Fibroblast of upper back skin (primary cell): ENCODE data around the gene PARVB.
"Not testable (repeated sequence)": the region's sequence is repeated elsewhere in the genome, so short reads cannot be mapped to it uniquely, and the experiment has no call there.

Source experiments
- DNase-seq: peaks from one replicate; pipeline ENCODE4 v3.0.0-alpha.2; 2013

PARVB gene

DNA sequence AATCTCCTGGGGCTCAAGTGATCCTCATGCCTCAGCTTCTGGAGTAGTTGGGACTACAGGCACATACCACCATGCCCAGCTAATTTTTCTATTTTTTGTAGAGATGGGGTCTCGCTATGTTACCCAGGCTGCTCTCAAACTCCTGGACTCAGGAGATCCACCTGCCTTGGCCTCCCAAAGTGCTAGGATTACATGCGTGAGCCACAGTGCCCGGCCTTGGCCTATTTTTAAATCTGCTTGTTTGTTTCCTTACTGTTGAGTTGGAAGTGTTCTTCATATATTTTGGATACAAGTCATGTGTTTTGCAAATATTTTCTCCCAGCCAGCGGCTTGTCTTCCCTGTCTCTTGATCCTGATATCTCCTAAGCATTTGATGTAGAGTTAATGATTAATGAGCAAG is 5.0 kb downstream of the PARVB start:
- DNase-seq: no peak

DNA sequence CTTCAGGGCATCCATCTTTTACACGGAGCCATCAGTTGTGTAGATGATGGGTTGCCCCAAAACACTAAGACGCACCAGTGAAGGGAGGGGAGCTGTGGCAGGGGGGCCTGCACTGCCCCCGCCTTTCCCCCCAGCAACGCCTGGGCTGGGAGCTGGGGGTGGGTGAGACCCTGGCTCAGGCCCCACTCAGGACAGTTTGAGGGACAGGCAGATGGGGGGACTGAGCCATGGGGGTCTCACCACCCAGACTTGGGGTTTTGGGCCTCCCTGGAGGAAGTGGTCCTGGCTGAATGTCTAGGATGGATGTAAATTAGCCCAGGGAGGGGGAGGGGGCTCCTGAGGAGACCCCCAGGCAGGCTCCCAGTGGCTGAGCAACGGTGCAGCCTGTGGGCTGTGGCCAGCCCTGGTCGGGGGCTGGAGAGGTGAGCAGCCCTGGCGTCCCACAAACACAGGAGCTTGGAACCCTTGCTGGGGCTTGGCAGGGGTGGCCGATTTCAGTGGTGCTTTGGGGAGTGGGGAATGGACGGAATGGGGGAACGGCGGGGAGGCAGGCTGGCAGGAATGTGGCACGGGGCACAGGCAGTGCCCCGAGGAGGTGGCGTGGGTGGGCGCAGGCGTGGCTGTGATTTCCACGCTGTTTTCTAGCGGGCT is 6.1 kb downstream of the PARVB start:
- no peak for DNase-seq

DNA sequence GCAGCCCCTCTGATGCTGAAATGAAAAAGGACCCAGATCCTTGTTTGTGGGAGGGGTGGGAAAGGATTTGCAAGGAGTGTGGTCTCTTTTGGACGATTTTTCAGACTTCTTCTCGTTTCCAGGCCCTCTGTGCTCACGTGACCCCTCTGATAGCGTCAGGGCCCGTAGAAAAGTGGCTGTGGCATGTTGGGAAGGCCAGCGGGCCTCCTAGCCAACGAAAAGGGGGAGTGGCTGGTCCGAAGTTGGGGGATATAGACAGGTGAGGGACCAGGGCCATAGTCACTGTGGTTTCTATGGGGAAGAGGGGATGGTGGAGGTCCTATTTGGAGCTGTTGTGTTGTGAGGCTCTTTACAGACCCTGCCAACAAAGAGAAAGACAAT is 6.6 kb downstream of the PARVB start:
- DNase-seq: no peak

DNA sequence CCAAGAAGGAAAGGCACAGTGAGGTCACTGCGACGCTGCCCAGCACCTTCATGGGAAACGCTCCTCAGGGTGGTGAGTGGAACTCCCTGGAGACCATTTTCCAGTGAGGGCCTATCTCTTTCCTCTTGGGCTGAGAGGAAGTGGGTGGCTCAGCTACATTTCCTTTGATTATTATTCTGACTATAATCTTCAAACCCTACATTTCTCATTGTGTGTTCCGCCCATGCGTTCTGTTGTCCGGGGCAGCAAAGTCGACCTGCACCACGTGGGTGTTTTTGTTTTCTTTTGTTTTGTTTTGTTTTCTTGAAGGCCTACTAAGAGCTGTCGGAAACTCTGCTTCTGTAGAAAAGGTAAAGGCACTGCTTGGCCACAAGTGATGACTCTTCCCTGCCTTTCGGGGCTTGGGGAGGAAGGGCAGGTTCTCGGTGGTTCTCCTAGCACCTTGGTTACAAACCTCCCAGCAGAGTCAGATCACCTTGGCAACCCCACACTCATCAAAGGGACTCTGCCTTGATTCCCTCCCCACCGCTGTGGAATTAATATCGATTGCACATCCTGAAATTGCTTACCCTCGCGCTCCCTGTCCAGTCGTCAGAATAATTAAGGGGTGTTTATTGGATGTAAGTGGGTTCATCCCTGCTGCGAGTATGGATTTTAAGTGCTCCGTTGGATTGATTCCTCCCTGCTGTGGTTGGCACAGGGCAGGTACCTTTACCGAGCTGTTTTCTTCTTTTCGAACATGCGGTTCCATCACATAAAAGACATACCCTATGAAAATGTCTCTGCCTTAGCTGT is 7.3 kb downstream of the PARVB start:
- no peak for DNase-seq

DNA sequence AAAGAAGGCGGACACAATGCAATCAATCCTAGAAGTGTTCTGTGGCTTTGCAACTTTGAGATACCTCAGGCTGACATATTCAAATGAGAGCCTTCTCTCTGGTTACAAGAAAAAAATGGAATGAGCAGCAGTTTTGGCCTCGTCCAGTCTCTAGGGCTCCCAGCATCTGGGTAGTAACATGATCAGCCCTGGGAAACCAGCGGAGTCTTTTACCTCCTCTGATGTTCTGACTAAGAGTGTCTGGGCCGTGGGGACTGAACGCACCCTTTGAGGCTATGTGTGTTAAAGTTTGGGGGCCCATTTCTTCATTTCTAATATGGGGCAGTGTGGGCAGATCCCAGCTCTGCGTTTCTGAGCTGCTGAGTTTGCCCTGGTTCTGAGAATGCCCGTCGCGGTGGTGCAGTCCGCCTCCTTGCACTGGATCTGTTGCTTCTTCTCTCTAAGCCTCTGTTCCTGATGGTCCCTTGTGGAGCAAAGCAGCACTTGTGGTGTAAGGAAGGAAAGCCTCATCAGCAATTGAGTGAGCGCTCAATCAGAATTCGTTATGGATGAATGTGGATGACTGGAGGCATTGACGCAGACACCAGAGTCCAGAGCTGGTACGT is 8.1 kb downstream of the PARVB start:
- DNase-seq: peak; percentile 46

DNA sequence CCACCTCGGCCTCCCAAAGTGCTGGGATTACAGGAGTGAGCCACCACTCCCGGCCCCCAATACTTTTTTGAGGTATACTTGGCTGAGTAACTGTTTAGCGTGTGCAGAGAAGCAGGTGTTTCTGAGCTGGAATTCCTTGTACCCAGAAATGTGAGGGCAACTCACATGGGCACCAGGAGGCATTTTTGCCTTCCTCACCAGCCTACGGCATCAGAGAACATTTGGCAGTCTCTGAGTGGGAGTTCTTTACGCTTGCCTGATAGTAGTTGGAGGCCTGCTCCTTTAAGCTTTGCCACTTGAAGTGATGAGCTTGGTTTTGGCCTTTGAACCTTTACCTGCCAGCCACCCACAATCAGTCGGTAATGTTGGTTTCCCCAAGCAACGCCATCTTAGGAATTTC is 9.2 kb downstream of the PARVB start:
- DNase-seq: no peak

DNA sequence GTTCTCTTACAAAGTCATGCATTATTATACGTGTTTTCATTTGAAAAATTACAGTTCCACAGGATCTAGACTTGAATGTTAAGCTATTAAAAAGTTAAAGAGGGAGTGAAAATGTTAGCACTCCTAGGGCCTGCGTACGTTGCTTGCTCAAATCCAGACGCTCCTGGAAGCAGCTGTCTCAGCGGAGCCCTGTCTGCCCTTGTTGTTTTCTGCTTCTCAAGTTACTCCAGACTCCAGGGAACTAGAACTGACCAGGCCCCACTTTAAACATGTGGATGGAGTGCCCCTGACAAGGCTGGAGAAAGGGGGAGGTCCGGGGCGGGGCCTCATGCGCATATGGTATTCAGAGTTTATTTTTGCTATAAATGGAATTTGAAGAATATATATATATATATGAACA is 9.6 kb downstream of the PARVB start:
- peak; percentile 43 for DNase-seq

DNA sequence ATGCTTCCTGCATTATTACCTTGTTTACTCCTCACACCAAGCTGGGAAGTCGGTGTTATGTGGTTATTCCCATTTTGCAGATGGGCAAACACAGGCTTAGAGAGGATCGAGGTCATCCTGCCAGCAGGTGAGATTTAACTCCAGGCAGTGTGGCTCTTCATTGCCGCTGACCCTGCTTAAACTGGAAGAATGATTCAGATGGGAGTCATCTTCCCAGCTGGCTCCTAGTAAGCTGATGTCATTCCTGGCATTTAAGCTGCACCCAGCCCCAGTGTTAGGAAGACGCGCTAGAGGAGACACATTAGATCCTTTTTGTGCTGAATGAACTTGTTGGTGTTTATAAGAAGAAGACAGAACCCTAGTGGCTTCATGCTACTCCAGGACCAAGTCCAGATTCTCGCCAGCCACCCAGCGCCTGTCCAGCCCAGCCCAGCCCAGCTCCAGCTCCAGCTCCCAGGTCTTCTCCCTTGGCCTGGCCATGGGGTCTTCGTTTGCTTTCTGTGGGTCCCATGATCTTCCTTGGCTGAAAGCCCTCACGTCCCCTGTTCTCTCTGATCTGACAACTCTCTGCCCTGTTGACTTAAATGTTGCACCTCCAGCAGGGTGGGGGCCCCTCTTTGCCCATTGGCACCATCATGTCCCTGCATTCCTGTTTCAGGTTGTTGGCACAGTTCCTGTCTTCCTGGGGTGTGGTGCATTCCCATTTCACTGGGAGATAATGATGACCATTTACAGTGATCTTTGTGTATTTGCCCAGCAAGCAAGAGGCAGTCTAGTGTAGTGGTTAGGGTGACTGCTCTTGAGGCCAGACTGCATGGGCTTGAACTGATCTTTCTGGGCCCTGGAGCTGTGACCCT is 13.6 kb downstream of the PARVB start:
- DNase-seq: peak; percentile 90

DNA sequence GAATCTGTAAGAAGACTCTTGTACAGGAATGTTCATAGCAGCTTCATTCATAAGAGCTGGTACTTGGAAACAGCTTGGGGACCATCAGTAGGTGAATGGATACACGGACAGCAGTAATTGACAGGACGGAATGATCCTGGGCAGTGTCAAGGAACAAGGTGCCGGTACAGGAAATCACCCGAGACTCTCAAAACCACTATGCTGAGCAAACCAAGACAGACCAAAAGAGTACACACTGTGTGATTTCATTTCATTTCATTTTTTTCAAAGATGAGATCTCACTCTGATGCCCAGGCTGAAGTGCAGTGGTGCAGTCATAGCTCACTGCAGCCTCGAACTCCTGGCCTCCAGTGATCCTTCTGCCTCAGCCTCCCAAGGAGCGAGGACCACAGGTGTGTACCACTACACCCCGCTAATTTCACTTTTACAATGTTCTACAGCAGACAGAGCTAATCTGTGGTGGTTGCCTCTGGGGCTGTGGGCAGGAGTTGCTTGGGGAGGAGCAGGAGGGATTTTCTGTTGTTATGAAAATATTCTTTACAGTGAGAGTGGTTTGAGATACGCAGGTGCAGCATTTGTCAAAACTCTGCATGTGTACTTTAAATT is 15.6 kb downstream of the PARVB start:
- no peak for DNase-seq

DNA sequence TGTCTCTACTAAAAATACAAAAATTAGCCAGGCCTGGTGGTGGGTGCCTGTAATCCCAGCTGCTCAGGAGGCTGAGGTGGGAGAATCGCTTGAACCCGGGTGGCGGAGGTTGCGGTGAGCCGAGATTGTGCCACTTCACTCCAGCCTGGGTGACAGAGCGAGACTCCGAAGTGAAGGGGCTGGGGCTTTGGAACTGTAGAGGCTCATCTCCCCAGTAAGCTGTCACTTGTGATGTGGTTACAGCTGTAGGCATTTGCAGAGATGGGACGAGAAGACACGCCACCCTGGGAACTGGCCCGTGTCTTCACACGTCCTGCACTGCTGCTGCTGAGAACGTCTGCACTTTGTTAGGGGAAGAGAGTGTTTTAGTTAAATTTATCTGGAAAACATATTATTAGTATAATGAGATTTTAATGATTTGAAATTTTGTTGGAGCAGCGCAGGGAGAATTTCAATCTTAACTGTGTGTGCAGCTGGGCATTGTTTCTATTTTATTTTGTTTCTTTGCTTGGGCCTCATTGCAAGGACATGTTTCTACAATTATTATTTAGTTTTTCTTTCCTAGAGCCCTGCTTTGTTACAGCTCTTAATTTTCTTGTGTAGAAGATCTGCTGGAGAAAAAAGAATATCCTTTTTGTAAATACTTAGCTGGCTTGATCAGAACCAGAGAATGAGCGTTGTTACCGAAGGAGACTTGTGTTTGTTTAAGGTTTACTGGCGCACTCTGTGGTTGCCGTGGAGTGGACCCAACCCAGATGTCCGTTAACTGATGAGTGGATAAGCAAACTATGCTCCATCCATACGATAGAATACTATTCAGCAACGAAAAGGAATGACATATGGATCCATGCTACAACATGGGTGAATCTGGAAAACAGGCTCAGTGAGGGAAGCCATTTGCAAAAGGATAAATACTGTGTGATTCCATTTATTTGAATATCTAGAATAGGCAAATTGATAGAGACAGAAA is 18.4 kb downstream of the PARVB start:
- no peak for DNase-seq

DNA sequence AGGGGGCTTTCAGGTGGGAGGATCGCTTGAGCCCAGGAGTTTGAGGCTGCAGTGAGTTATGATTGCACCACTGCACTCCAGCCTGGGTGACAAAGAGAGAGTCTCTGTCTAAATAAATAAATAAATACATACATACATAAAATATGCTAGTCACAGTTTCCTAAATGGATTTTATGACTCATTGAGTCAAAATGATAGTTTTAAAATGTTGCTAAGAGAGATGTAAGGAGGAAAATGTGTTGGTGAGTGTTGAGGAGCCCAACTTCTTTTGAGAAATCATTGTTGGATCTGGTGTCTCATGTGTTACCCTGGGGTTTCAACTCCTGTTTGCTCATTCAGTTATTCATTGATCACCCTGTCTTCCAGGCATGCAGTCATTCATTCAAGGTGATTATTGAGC is 21.0 kb downstream of the PARVB start:
- peak; percentile 43 for DNase-seq

DNA sequence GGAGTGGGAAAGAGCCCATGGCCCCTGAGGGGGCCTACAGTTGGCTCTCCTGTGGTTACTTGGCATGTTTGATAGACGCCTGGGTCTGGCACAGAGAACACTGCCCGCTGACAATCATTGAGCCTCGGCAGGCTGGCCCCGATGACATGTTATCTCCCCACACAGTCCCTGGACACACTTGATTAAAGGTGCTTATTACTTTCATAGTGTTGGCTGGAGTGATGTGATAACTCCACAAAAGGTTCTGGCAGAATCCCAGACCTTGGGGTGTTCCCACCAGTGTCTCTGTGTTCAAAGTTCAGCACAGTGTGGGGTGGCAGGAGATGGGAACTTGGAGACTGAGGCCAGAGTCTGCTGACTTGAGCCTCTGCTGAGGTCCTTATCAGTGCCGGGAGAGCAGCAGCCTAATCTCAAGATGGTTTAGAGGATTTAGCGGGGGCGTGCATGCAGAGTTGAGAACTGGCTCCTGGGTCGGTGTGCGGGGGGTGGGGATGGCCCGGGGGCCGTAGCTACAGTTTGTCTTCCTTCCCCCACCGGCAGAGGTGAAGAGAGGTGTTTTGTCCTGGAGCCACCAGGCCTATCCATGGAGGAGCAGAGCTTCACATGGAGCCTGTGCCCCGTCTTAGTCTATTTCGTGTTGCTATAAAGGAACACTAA is 22.5 kb downstream of the PARVB start:
- DNase-seq: no peak

DNA sequence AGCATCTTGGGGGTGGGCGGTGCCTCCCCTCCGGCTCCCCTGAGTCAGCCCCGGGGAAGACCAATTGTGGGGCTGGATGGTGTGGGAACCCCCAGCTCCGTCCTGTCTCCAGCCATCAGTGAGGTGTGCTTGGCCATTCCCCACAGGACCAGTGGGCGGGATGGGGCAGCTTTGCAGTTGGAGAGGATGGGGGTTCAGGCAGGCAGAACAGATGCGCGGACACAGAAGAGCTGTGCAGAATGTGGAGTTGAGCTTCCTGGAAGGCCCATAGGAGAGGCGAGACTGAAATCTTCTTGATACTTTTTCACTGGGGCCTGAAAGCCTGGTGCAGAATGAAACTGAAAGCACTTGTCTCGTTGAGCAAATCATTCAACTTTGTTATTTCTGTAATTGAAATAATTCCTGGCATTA is 23.8 kb downstream of the PARVB start:
- no peak for DNase-seq

DNA sequence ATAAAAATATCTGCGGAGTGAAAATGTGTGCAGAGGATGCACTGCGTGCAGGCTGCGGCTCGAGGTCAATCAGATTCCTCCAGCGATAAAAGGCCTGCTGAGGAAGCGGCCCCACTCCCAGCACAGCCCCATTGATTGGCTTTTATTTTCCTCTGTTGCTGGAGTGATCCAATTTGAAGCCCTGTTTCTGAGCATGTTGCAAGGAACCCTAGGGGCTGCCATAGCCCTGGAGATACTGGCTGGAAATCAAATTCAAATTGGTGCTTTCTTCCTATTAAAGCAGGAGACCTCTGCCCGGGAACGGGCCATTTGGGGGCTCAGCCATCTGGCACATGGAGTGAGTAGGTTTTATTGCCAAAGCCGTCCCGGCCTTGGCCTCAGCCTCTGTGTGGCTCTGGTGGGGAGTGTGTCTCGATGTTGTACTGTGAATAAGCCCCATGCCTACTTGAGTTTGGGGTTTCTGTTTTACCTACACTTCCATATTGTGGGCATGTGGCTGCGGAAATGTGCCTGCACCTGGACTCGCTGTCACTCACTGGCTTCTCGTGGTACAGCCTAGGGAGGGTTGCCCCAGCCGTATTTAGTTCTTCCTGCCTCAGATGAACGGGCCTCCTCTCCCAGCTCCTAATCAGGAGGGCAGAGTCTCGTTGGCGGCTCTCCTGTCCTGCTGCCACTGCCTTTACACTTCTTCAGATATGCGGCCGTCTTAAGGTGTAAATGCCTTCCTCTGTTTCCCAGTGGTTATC is 25.6 kb downstream of the PARVB start:
- no peak for DNase-seq

DNA sequence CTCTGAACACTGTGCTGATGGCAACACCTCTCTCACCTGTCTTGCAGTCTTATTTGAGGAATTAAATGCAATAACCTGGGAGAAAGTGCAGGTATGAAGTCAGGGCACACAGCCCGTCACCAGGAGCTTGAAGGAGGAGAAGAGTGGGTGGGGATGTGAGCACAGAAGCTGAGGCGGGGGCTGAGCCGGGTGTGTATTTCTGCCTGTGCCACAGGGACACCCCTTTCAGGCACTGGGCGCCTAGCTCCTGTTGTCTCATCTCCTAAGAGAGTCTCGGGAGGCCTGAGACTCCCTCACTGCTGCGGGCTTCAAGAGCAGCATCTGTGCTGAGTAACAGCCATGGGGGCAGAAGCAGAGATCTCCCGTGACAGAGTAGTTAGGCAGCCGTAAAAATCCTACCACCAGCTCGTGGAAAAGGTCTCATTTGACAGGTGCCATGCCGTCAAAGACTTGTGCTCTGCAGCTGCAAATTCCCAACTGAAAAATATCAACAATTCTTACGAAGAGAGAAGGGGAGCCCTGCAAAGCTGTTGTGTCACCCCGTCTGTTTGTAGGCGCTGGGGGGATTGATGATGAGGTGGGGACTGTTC is 26.8 kb downstream of the PARVB start:
- DNase-seq: no peak

DNA sequence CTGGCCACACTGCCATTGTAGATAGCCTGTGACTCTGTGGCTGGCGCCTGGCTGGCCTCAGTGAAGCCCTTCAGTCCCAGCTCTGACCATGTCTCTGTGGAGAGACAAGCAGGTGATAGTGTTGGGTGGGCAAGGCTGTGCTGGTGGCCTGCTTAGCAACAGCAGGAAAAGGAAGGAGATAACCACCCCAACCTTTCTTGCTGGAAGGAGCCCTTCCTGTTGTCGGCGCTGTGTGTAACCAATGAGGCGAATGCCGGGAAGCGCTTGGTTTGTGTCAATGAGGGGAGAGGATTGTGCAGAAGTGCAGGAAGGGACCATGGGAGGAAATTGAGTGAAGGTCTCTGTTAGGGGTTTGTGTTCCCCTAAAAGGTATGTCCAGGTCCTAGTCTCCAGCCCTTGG is 27.3 kb downstream of the PARVB start:
- no peak for DNase-seq

DNA sequence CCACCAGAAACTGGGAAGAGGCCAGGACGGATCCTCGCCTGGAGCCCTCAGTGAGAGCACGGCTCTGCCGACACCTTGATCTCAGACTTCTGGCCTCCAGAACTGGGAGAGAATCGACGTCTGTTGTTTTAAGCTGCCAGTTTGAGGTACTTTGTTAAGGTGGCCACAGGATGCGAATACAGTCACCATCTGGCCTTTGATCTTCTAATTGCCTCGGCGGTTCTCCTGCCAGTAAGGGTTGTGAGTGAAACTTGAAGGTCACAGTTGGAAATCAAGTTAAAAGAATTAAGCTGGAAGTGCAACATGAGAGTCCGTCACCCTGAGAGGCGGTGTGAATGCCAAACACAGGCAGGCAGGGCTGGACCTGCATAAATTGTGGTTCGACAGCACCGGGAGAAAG is 27.9 kb downstream of the PARVB start:
- DNase-seq: no peak

DNA sequence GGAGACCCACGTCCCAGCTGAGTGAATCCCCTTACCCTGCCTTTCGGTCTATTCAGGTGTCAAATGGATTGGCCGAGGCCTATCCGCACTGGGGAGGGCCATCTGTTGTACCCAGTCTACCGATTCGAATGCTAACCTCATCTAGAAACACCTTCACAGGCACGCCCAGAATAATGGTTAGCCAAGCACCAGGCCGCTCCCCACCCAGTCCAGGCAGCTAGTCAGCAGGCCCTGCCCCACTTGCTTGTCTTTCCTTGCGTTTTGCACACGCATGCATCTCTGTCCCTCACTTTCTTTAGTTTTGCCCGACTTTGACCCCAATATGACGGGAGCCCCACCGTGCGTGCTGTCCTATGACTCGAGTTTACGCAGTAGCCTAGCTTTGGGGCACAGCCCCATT is 31.7 kb downstream of the PARVB start:
- DNase-seq: no peak

DNA sequence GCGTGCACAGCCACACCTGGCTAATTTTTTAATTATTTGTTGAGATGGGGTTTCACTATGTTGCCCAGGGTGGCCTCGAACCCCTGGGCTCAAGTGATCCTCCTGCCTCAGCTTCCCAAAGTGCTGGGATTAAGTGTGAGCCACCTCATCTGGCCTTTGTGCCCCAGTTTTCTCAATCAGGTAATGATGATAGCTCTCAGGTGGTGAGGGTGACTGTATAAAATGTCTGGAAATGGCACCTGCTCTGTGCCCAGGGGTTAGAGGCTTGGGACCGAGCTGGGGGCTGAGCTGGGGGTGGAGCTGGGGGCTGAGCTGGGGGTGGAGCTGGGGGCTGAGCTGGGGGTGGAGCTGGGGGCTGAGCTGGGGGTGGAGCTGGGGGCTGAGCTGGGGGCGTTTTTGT is 32.5 kb downstream of the PARVB start:
- not testable (repeated sequence) for DNase-seq

DNA sequence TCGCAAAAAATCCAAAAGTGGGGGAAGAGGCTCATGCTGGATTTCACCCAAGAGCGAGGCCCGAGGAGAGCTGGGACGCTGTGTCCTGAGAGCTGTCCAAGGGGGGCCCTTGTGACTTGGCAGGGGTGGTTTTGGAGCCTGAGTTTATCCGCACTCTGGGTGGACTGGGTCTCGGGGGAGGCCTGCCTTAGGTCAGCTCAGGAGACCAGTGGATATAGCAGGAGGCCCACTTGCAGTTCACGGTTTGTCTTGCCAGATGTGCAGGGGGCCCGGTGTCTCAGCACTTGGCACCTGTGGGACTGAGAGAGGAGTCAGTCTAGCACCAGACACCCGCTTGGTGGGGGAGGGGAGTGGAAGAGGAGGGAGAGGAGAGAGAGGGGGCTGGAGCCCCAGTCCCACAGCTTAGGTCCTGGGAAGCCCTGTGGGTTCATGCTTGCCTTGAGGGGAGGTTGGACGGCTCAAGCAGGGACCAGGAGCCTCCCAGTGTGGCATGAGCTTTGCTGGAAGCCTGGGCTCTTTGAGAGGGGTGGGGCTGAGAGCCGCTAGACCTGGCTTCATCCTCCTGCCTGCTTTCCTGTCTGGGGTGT is 33.4 kb downstream of the PARVB start:
- DNase-seq: no peak
